ENCODE results near the gene HEMGN. TPM values are rescaled to one million over a fixed set of nuclear protein-coding genes. Genes with fewer than 3 reads are reported as not detected.

HEMGN gene
- total and polyA plus RNA-seq, 2 of the 8 experiments (the other 6 are each of a cell fraction or from before 2014, with no cell fraction given): not detected

- no peak for TF ChIP-seq CBX8 (IDR thresholded peaks at IDR 0.05; ENCODE audit: borderline replicate concordance, low read depth, low read length)
- no peak for TF ChIP-seq JUN (IDR thresholded peaks at IDR 0.05; ENCODE audit: low read depth, low read length)
- TF ChIP-seq BRCA1 (IDR thresholded peaks at IDR 0.05; ENCODE audit: low read depth, low read length): no peak
- no peak for TF ChIP-seq RFX5 (IDR thresholded peaks at IDR 0.05; ENCODE audit: borderline replicate concordance, low read depth, low read length)
- no peak for TF ChIP-seq SUZ12 (IDR thresholded peaks at IDR 0.05; ENCODE audit: low read length)
- no peak for TF ChIP-seq GTF2F1 (IDR thresholded peaks at IDR 0.05; ENCODE audit: borderline replicate concordance, low read depth, low read length)
- TF ChIP-seq MAFK (IDR thresholded peaks at IDR 0.05; ENCODE audit: low read depth, low read length): no peak
- TF ChIP-seq NANOG (IDR thresholded peaks at IDR 0.05; ENCODE audit: insufficient read depth, low read depth, low read length, poor library complexity, severe bottlenecking): no peak
These were observed 7.0 kb downstream of the HEMGN start (continued) for GRCh38 chr9:97930972-97931371.
